Ovary (tissue), 9 donors: ENCODE data around the gene ADD1. TPM values are rescaled to one million over a fixed set of nuclear protein-coding genes. Genes with fewer than 3 reads are reported as not detected.

Experiments used
- DNase-seq, 5 donors: peaks; one replicate each; pipeline ENCODE4 v3.0.0-alpha.2; 2019 to 2020
- H3K27ac ChIP-seq, 2 donors: fragments of 200-600 bp; one replicate each; pipeline versions ENCODE4 v1.5.1 to v1.8.0; 2019 to 2022
- H3K27me3 ChIP-seq: fragments of 200-600 bp; one replicate; pipeline ENCODE4 v1.8.0; 2022
- H3K36me3 ChIP-seq: fragments of 200-600 bp; sonication (generic); one replicate; pipeline ENCODE4 v1.5.1; 2019
- H3K4me1 ChIP-seq: one replicate; pipeline ENCODE4 v1.8.1; 2013; ENCODE audit warnings: mild to moderate bottlenecking, moderate library complexity; ENCODE audit not compliant: insufficient read depth
- H3K4me3 ChIP-seq: fragments of 200-600 bp; sonication (generic); one replicate; pipeline ENCODE4 v1.5.1; 2017
- H3K9me3 ChIP-seq, 2 donors: fragments of 200-600 bp in 1 of 2; sonication (generic) in 1 of 2; one replicate each; pipeline versions ENCODE4 v1.5.1 to v1.8.1; 2013 to 2019; ENCODE audit warnings: mild to moderate bottlenecking in 1 of 2, moderate library complexity in 1 of 2
- EP300 ChIP-seq: sonication (generic); formaldehyde crosslinking; IDR thresholded peaks from one replicate; pipeline ENCODE4 v1.6.1; 2017; ENCODE audit warnings: antibody characterized with exemption
- POLR2A ChIP-seq: fragments of 450-650 bp; IDR thresholded peaks from one replicate; pipeline ENCODE4 v1.6.1; 2017; ENCODE audit warnings: antibody characterized with exemption, mild to moderate bottlenecking, moderate library complexity
- WGBS, 3 donors: extraction: QIAGEN DNeasy Blood & Tissue Kit in 1 of 3; methylation state at CpG; one replicate each; pipeline versions ENCODE4 v1.1.5 to v1.1.7; 2013 to 2017; 5-methylcytosine and 5-hydroxymethylcytosine counted together
- intact Hi-C, 4 donors: fragments of 100-400 bp; cut with DNase I; formaldehyde crosslinking; loops; one replicate each; pipeline versions ENCODE4 v1.11.0 to v1.15.1; 2022 to 2023
- polyA plus RNA-seq, 2 donors: library from polyadenylated mRNA; stranded (reverse); fragments of 200-250 nt in 1 of 2; fragments of 350-450 nt in 1 of 2; fragmentation: Illumina TruSeq in 1 of 2; extraction: RNeasy Lipid Tissue Mini Kit (QIAGEN cat#74804) in 1 of 2; gene quantifications; one replicate each; pipeline ENCODE4 v1.2.3, GENCODE V29; 2013 to 2014
- total RNA-seq, 7 donors: library from RNA; depleted of rRNA in 2 of 7; stranded (reverse); fragments of >200 nt in 2 of 7; fragmentation: NEBNext Ultra II Directional in 3 of 7; extraction: Animal tissue kit (Norgen Biotek cat#: 25700) in 3 of 7; gene quantifications; one replicate each; pipeline versions ENCODE4 v1.1.0 to v1.2.4, GENCODE V29; 2016 to 2023
- TF ChIP-seq, protein P1 (sequence below), 3 donors: fragments of 450-650 bp in 2 of 3; fragments of 200-600 bp in 1 of 3; IDR thresholded peaks; one replicate each; pipeline versions ENCODE4 v1.5.1 to v1.8.0; 2016 to 2022; ENCODE audit warnings: antibody characterized with exemption in 3 of 3, mild to moderate bottlenecking in 1 of 3
- donor health status: DM: no; HTN: no; CAD: no; lungs with moderate emphysema.
- donor health status: DM: no; HTN: no; CAD: no.
- donor health status: Bipolar disorder and iron deficiency.
- donor health status: DM: yes; HTN: yes; CAD: no.
- donor health status: DM: no; HTN: no; CAD: no.
- donor health status: DM: yes; HTN: yes; CAD: no.

The ADD1 gene
- total and polyA plus RNA-seq, 9 donors: 166 to 447 (median 365) TPM

DNA sequence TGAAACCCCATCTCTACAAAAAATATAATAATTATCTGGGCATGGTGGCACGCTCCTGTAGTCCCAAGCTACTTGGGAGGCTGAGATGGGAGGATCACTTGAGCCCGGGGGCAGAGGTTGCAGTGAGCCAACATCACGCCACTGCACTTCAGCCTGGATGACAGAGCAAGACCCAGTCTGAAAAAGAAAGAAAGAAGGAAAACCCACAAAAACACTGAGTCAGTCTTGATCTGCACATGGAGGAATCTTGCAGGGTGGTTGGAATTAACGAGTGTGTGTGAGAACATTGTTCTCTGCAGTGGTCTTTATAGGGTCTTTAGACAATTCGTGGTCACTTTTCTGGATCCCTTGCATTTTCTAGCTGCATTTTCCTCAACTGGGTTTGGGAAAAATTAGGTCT is 23.2 kb downstream of the ADD1 start:
- H3K9me3 ChIP-seq: no peaks in the 10 kb centered on the region
- peaks cover 38% of the 10 kb centered on the region for H3K4me1 ChIP-seq
- no peaks in the 10 kb centered on the region for H3K36me3 ChIP-seq
- H3K27ac ChIP-seq: no peak overlapping the region
- no peaks in the 10 kb centered on the region for H3K27me3 ChIP-seq
- TF ChIP-seq EP300: no peak
- TF ChIP-seq POLR2A: no peak
- TF ChIP-seq, protein P1, sequence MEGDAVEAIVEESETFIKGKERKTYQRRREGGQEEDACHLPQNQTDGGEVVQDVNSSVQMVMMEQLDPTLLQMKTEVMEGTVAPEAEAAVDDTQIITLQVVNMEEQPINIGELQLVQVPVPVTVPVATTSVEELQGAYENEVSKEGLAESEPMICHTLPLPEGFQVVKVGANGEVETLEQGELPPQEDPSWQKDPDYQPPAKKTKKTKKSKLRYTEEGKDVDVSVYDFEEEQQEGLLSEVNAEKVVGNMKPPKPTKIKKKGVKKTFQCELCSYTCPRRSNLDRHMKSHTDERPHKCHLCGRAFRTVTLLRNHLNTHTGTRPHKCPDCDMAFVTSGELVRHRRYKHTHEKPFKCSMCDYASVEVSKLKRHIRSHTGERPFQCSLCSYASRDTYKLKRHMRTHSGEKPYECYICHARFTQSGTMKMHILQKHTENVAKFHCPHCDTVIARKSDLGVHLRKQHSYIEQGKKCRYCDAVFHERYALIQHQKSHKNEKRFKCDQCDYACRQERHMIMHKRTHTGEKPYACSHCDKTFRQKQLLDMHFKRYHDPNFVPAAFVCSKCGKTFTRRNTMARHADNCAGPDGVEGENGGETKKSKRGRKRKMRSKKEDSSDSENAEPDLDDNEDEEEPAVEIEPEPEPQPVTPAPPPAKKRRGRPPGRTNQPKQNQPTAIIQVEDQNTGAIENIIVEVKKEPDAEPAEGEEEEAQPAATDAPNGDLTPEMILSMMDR (IDR thresholded peaks at IDR 0.05): no peak
- intact Hi-C loops: loop anchor here in 1 of 4 donors (10.0 kb wide), 1 partner anchor 48 kb away; no protein-coding TSS in a partner anchor
- no peak for DNase-seq
- WGBS, 3 donors: 76 to 79% (median 76%) methylated on average over 5 of the region's 5 CpGs
- no peak overlapping the region for H3K4me3 ChIP-seq

DNA sequence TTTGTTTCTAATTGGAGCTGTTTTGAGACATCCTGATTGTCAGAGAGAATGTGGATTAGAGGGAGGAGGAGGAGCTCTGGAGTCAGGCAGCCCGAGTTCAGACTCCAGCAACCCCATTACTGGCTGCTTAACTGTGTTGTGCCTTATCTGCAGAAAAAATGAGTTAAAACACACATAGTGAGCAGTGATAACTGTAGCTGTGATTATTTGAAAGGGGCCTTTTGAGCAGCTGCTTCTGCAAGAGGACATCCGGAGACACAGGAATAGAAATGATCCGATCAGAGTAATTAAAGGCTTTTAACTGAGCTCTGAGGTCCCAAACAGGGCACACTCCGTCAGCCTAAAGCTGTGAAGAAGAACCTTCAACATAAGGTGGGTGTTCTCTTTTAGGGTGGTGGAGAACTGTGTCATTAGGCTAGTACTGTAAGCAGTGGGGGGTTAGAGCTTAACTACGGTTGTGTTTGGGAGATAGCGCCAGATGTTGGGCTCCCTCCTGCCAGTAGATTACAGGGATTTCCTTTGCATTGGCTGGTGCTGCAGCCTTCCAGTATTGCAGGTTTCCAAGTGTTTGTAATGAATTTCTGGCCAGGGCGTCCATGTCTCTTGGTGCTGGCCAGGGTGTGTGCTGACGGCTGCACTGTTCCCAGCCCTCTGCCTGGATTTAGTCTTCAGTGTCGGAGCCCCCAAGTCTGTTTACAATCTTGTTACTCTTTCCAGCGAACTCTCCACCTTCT is 24.3 kb downstream of the ADD1 start:
- Histone ChIP-seq H3K27ac (peak overlapping the region; percentile 22 to 56), H3K4me1 (peaks cover 36% of the 10 kb centered on the region)
- intact Hi-C loops: loop anchor here in 1 of 4 donors (10.0 kb wide), 1 partner anchor 47 kb away; no protein-coding TSS in a partner anchor

DNA sequence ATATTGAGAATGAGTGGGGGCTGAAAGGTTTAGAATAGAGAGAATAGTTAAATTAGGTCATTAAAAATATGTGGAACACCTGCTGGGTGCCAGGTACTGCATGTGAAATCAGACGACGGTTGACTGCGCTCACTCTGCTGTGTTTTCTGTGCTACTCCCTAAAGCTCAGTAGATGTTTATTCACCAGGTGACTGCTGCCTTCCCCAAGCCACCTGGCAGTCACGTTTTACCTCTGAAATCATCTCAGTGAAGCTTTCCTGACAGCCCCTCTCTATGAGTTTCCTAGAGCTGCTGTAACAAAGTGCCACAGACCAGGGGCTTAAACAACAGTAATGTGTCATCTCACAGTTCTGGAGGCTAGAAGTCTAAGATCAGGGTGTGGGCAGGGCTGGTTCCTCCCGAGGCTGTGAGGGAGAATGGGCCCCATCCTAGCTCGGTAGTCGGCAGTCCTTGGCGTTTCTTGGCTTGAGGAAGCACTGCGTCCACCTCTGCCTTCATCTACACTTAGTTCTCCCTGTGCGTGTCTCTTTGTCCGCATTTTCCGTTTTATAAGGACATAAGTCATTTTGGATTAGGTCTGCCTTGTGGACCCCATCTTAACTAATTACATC is 25.3 kb downstream of the ADD1 start:
- intact Hi-C loops: loop anchor here in 1 of 4 donors (10.0 kb wide), 1 partner anchor 46 kb away; no protein-coding TSS in a partner anchor
- Histone ChIP-seq H3K9me3 (no peaks in the 10 kb centered on the region), H3K4me3 (no peak overlapping the region), H3K4me1 (peaks cover 36% of the 10 kb centered on the region), H3K27me3 (no peaks in the 10 kb centered on the region), H3K36me3 (no peaks in the 10 kb centered on the region), H3K27ac (peak overlapping the region; percentile 42 to 56)
- no peak for DNase-seq
- 40 to 48% (median 46%) methylated on average over 12 of the region's 12 CpGs for WGBS, 3 donors
- TF ChIP-seq EP300 (no peak), POLR2A (no peak)
- TF ChIP-seq, protein P1 (IDR thresholded peaks at IDR 0.05): no peak

More for the DNA sequence above, 24.3 kb downstream of the ADD1 start:
- Histone ChIP-seq H3K27me3 (no peaks in the 10 kb centered on the region), H3K36me3 (no peaks in the 10 kb centered on the region), H3K4me3 (peak overlapping the region; percentile 9), H3K9me3 (no peaks in the 10 kb centered on the region)
- no peak for TF ChIP-seq EP300
- TF ChIP-seq POLR2A: no peak
- TF ChIP-seq, protein P1 (IDR thresholded peaks at IDR 0.05): no peak
- 1 to 5% (median 2%) methylated on average over 10 of the region's 10 CpGs for WGBS, 3 donors
- peak; percentile 32 to 61 (median 41) for DNase-seq

DNA sequence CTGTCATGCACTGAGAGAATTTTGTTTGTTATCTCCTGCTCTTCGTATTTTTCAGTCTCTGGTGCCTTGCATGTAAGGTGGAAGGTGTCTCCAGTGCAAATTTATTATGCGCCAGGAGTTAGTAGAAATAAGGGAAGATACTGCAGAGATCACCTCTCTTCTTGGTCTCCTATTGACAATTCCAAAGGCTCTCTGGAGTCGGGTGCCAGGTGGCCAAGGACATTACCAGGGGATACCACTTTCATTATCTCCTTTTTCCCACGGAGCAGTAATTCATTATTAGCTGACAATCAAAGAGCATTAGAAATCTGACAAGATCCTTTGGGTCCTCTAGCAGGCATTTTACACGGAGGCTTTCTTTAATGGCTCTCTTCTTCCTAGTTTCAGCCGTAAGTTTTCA is 26.0 kb downstream of the ADD1 start:
- WGBS, 3 donors: 28 to 31% (median 31%) methylated on average over 6 of the region's 6 CpGs
- Histone ChIP-seq H3K27ac (peak overlapping the region in 1 of 2 donors; percentile 56), H3K9me3 (no peaks in the 10 kb centered on the region), H3K4me1 (peaks cover 35% of the 10 kb centered on the region), H3K27me3 (no peaks in the 10 kb centered on the region), H3K36me3 (no peaks in the 10 kb centered on the region), H3K4me3 (no peak overlapping the region)
- no peak for DNase-seq
- intact Hi-C loops: loop anchor here in 1 of 4 donors (10.0 kb wide), 1 partner anchor 45 kb away; no protein-coding TSS in a partner anchor
- TF ChIP-seq POLR2A (no peak), EP300 (no peak)
- TF ChIP-seq, protein P1 (IDR thresholded peaks at IDR 0.05): no peak
